ACC112 (cell line): ENCODE results near the gene DUSP16.
A peak's percentile ranks its signal among the peaks of the same experiment; 100 is the strongest.

Source experiments
- H2AFZ ChIP-seq: fragments of 200-600 bp; sonication (generic); one replicate; pipeline ENCODE4 v1.6.0; 2017; ENCODE audit warnings: antibody characterized with exemption, low read length; ENCODE audit not compliant: unreplicated experiment
- H3K27ac ChIP-seq: fragments of 200-600 bp; sonication (generic); 2 replicates; pipeline ENCODE4 v1.5.1; 2014; ENCODE audit warnings: low read depth, mild to moderate bottlenecking, antibody characterized with exemption, low read length, moderate library complexity
- H3K27me3 ChIP-seq: fragments of 200-600 bp; sonication (generic); 2 replicates; pipeline ENCODE4 v1.6.1; 2014; ENCODE audit warnings: mild to moderate bottlenecking, antibody characterized with exemption, low read length, moderate library complexity, mixed read lengths; ENCODE audit not compliant: insufficient read depth
- H3K36me3 ChIP-seq: fragments of 200-600 bp; sonication (generic); 2 replicates; pipeline ENCODE4 v1.6.1; 2016; ENCODE audit warnings: mild to moderate bottlenecking, antibody characterized with exemption, low read length, moderate library complexity, mixed read lengths; ENCODE audit not compliant: insufficient read depth
- H3K4me1 ChIP-seq: fragments of 200-600 bp; sonication (generic); one replicate; pipeline ENCODE4 v1.6.1; 2016; ENCODE audit warnings: low read length, mixed read lengths; ENCODE audit not compliant: insufficient read depth, unreplicated experiment, control insufficient read depth
- H3K4me3 ChIP-seq: fragments of 200-600 bp; sonication (generic); 2 replicates; pipeline ENCODE4 v1.5.1; 2014; ENCODE audit warnings: mild to moderate bottlenecking, low read depth, low read length
- H3K79me2 ChIP-seq: fragments of 200-600 bp; sonication (generic); one replicate; pipeline ENCODE4 v1.6.0; 2016; ENCODE audit warnings: low read length; ENCODE audit not compliant: control insufficient read depth, unreplicated experiment, insufficient read depth

The DUSP16 gene

GRCh38 chr12:12561371-12562015, 1.2 kb downstream of the DUSP16 start:
- Histone ChIP-seq H3K79me2 (peaks cover 5% of the 10 kb centered on the region), H3K27ac (peak overlapping the region; percentile 74; the same call in 1 of the 2 replicates), H3K4me3 (peak overlapping the region; percentile 82), H3K4me1 (peaks cover 11% of the 10 kb centered on the region), H3K36me3 (no peaks in the 10 kb centered on the region), H2AFZ (peak overlapping the region; percentile 76), H3K27me3 (no peaks in the 10 kb centered on the region)

DNA sequence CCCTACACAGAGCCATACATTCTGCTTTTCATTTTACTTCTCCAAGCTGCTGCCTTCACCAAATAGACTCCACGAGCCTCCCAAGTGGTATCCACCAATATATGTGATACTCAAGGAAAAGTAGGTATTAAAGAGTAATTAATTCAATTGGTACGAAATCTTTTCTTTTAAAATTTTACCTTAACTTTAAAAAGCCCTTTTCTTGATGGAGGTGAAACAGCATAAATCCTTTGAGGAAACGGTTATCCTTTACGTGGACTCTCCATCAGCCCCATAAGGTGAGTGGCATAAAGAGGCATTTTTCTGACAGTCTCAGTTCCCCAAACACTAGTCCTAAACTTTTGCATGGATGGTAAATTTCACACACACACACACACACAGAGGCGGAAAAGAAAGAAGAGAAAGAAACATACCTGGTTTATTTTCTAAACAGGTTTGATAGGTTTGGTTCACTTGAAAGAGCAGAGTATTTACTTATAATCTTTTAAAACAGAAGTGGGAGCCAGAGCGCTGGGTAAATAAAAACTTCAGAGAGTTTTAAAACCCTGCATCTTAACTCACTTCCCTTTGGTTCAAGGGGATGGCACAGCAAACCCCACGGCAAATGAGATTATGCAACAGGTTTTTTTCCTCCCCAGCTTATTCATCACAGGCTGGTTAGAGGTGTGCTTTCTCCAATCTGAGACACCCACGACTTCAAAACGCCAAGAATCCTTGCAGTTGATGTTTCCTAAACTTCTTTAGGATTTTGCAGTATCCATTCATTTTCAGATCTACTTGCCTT, 1.9 kb downstream of the DUSP16 start:
- peak overlapping the region; percentile 74; the same call in 1 of the 2 replicates for H3K27ac ChIP-seq
- H3K36me3 ChIP-seq: no peaks in the 10 kb centered on the region
- peak overlapping the region; percentile 82 for H3K4me3 ChIP-seq
- peak overlapping the region; percentile 76 for H2AFZ ChIP-seq
- peaks cover 5% of the 10 kb centered on the region for H3K79me2 ChIP-seq
- H3K4me1 ChIP-seq: peaks cover 11% of the 10 kb centered on the region
- no peaks in the 10 kb centered on the region for H3K27me3 ChIP-seq

DNA sequence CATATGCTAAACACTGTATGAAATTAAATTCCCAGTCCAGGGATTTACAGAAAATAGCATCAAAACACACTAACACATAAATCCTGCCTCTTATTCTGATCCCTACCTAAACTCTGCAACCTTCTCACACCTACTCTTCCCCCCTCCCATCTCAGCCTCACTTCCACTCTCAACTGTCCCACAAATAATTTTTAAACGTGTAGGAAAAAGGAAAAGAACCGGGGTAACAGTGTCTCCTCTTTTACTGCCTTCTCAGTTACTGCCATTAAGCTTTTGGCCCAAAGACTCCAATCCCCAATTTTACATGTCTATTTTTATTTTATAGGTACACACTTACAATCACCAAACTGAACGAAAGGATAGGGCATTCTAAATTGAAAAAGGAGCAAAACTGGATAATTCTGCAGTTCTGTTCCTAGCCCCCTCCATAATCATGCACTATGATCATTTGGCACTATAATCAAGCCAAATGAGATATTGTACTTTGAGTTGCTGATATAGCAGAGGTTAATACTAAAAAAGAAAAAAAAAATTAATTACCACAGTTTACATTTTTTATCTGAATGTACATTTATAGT, 2.9 kb downstream of the DUSP16 start:
- Histone ChIP-seq H3K4me3 (no peak overlapping the region), H2AFZ (no peak overlapping the region), H3K4me1 (peaks cover 11% of the 10 kb centered on the region), H3K27me3 (no peaks in the 10 kb centered on the region), H3K79me2 (peaks cover 5% of the 10 kb centered on the region), H3K27ac (no peak overlapping the region), H3K36me3 (no peaks in the 10 kb centered on the region)

DNA sequence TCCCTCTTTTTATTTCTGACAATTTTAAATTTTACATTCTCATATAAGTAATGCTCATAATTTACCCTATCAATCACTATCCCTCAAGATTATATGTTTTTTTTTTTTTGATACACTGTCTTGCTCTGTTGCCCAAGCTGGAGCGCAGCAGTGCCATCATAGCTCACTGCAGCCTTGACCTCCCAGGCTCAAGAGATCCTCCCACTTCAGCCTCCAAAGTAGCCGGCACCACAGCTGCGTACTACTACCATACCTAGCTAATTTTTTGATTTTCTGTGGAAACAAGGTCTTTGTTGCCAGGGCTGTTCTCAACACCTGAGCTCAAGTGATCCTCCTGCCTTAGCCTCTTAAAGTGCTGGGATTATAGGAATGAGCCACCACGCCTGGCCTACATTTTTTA, 4.4 kb downstream of the DUSP16 start:
- H3K27ac ChIP-seq: no peak overlapping the region
- no peaks in the 10 kb centered on the region for H3K27me3 ChIP-seq
- H3K4me3 ChIP-seq: no peak overlapping the region
- H3K4me1 ChIP-seq: peaks cover 9% of the 10 kb centered on the region
- no peaks in the 10 kb centered on the region for H3K36me3 ChIP-seq
- H3K79me2 ChIP-seq: peaks cover 5% of the 10 kb centered on the region
- H2AFZ ChIP-seq: no peak overlapping the region

GRCh38 chr12:12557733-12558132, 4.9 kb downstream of the DUSP16 start:
- no peak overlapping the region for H2AFZ ChIP-seq
- H3K27me3 ChIP-seq: no peaks in the 10 kb centered on the region
- H3K79me2 ChIP-seq: peaks cover 5% of the 10 kb centered on the region
- no peaks in the 10 kb centered on the region for H3K36me3 ChIP-seq
- peaks cover 5% of the 10 kb centered on the region for H3K4me1 ChIP-seq
- no peak overlapping the region for H3K4me3 ChIP-seq
- no peak overlapping the region for H3K27ac ChIP-seq

DNA sequence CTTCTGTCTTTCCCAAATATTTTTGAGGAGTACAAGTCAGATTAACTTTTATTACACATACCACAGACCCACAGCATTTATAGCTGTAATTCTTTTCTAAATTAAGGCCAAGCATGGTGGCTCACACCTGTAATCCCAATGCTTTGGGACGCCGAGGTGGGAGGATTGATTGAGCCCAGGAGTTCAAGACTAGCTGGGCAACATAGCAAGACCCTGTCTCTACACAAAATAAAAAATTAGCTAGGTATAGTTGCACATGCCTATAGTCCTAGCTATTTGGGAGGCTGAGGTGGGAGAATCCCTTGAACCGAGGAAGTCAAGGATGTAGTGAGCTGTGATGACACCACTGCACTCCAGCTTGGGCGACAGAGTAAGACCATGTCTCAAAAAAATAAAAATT, 7.0 kb downstream of the DUSP16 start:
- Histone ChIP-seq H3K36me3 (no peaks in the 10 kb centered on the region), H3K4me3 (no peak overlapping the region), H3K27me3 (no peaks in the 10 kb centered on the region), H3K79me2 (peaks cover 4% of the 10 kb centered on the region), H3K4me1 (peaks cover 4% of the 10 kb centered on the region), H2AFZ (no peak overlapping the region), H3K27ac (no peak overlapping the region)

DNA sequence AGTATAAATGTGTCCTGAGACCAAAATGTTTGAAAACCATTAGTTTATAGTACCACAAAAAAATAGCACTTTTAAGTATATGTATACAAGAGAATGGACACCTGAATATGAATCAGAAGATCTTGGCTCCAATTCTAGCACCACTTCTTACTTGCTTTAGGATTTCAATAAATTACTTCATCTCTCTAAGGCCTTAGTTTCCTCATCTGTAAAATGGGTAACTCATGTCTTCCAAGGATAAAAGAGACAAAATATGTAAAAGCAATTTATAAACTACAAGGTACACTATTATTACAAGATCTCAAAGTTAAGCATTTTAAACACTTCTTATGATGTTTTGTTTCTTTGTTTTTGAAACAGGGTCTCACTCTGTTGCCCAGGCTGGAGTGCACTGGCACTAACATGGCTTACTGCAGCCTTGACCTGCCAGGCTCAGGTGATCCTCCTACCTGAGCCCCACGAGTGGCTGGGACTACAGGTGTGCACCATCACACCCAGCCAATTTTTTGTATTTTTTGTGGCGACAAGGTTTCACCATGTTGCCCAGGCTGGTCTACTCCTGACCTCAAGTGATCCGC, 9.4 kb downstream of the DUSP16 start:
- no peaks in the 10 kb centered on the region for H3K4me1 ChIP-seq
- no peaks in the 10 kb centered on the region for H3K36me3 ChIP-seq
- no peak overlapping the region for H3K27ac ChIP-seq
- no peak overlapping the region for H2AFZ ChIP-seq
- H3K79me2 ChIP-seq: no peaks in the 10 kb centered on the region
- H3K27me3 ChIP-seq: no peaks in the 10 kb centered on the region
- H3K4me3 ChIP-seq: no peak overlapping the region

GRCh38 chr12:12551115-12551514, 11.5 kb downstream of the DUSP16 start:
- Histone ChIP-seq H3K36me3 (no peaks in the 10 kb centered on the region), H2AFZ (no peak overlapping the region), H3K27ac (no peak overlapping the region)

DNA sequence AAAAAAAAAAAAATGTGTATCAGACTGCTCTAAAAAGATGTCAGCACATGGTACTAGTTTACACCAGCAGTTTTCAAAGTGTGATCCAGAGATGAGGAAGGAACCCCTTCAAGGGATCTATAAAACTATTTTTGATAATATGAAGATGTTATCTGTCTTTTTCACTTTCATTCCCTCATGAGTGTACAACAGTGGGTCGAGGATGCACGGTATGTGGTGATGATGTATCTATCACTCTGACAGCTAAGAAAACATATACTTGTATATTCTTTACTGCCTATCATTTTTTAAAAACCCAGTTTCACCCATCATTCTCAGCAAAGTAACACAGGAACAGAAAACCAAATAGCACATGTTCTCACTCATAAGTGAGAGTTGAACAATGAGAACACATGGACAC, 12.4 kb downstream of the DUSP16 start:
- H3K36me3 ChIP-seq: no peaks in the 10 kb centered on the region
- no peak overlapping the region for H3K4me3 ChIP-seq
- no peak overlapping the region for H3K27ac ChIP-seq
- no peaks in the 10 kb centered on the region for H3K79me2 ChIP-seq
- no peaks in the 10 kb centered on the region for H3K4me1 ChIP-seq
- H3K27me3 ChIP-seq: no peaks in the 10 kb centered on the region
- no peak overlapping the region for H2AFZ ChIP-seq

More at GRCh38 chr12:12551115-12551514, 11.5 kb downstream of the DUSP16 start:
- Histone ChIP-seq H3K79me2 (no peaks in the 10 kb centered on the region), H3K4me1 (no peaks in the 10 kb centered on the region), H3K27me3 (no peaks in the 10 kb centered on the region), H3K4me3 (no peak overlapping the region)

GRCh38 chr12:12549426-12549825, 13.2 kb downstream of the DUSP16 start:
- Histone ChIP-seq H3K79me2 (no peaks in the 10 kb centered on the region), H3K36me3 (no peaks in the 10 kb centered on the region), H2AFZ (no peak overlapping the region), H3K4me1 (no peaks in the 10 kb centered on the region), H3K27me3 (no peaks in the 10 kb centered on the region), H3K27ac (no peak overlapping the region), H3K4me3 (no peak overlapping the region)
